ENCODE measurements around the gene HSPA1A. TPM values are rescaled to one million over a fixed set of nuclear protein-coding genes. Genes with fewer than 3 reads are reported as not detected.
"Not testable (repeated sequence)": the region's sequence is repeated elsewhere in the genome, so short reads cannot be mapped to it uniquely, and the experiment has no call there.

The HSPA1A gene
- total and polyA plus RNA-seq, 4 donors: 90.6 to 1,149 (median 139) TPM

DNA sequence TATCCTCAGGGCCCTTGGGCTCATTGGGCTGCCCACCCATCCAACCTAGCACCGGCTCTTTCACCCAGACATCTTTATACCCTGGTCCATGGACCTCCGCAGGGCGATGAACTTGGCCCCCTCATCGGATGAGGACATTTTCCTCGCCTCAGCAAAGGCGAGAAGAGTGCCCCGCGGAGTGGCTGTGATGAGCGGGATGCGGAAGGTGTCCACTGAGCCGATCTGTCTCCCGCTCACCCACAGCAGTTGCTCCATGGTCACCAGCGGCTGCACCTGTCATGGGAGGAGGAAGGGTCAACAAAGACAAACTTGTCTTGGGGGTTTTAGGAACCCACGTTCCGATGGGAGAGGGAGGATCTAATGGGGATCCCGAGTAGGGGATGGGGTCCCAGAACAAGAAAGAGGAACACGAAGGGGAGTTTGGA lies 46.6 kb downstream of the HSPA1A start:
- 46 to 52% methylated on average over 17 of the region's 17 CpGs for WGBS, 2 donors
- Histone ChIP-seq H3K9ac (ENCODE audit: insufficient read depth in 1 of 2, low read length in 2 of 2) (peak overlapping the region; percentile 52 to 84), H3K4me3 (peak overlapping the region; percentile 69), H3K4me1 (ENCODE audit: control insufficient read depth in 5 of 5, insufficient read depth in 5 of 5, low read length in 5 of 5) (peaks cover 0 to 17% (median 5%) of the 10 kb centered on the region in 5 donors), H3K9me3 (ENCODE audit: control insufficient read depth in 4 of 4, insufficient read depth in 3 of 4, low read length in 3 of 4) (no peaks in the 10 kb centered on the region), H3K27me3 (ENCODE audit: control insufficient read depth in 3 of 3, insufficient read depth in 3 of 3, low read length in 2 of 3) (no peaks in the 10 kb centered on the region), H3K36me3 (ENCODE audit: control insufficient read depth in 4 of 4, insufficient read depth in 4 of 4, low read length in 4 of 4) (peaks cover 6 to 31% (median 11%) of the 10 kb centered on the region in 4 donors), H3K27ac (ENCODE audit: low read depth in 1 of 2, low read length in 1 of 2) (peak overlapping the region in 1 of 2 donors; percentile 86)
- TF ChIP-seq, protein P1, sequence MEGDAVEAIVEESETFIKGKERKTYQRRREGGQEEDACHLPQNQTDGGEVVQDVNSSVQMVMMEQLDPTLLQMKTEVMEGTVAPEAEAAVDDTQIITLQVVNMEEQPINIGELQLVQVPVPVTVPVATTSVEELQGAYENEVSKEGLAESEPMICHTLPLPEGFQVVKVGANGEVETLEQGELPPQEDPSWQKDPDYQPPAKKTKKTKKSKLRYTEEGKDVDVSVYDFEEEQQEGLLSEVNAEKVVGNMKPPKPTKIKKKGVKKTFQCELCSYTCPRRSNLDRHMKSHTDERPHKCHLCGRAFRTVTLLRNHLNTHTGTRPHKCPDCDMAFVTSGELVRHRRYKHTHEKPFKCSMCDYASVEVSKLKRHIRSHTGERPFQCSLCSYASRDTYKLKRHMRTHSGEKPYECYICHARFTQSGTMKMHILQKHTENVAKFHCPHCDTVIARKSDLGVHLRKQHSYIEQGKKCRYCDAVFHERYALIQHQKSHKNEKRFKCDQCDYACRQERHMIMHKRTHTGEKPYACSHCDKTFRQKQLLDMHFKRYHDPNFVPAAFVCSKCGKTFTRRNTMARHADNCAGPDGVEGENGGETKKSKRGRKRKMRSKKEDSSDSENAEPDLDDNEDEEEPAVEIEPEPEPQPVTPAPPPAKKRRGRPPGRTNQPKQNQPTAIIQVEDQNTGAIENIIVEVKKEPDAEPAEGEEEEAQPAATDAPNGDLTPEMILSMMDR (IDR thresholded peaks at IDR 0.05; ENCODE audit: control extremely low read depth, extremely low read depth): no peak
- DNase-seq (no peak), ATAC-seq (ENCODE audit: insufficient read depth, low FRiP score) (no peak)

DNA sequence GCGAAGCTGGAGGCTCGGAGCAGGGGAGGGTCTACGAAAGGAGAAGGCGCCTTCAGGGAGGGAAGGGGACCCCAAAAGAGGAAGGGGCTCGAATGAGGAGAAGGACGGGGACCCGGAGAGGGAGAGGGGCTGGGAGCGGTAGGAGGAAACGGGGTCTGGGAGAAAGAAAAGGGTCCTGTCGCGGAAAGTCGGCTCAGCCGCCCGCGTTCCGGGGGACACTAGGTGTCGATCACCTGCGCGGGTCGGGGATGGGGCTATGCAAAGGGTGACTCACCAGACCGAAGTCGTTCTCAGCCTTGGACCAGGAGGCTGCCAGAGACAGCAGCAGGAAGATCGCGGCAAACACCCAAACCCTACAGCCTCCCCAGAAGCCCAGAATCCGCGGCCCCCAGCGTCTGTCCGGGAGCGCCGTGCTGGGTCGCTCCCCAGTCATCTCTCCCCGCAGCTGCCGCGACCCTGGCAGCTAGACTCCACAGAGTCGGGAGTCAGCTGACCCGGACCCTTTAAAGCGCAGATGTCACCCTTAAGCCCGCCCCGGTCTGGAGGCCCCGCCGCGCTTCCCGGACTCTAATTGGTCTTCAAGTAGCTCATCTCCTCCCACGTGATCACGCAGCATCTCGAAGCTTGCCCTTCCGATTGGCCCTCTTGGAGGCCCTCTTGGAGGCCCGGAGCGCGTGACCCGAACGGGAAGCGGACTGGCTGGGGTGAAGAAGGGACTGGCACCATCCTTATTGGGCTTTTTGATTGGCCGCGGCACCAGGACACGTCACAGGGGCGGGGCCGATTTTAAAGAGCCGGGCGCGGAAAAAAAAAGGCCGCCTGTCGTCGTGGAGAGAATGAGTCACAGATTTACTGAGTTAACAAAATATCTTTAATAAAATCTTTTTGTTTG lies 47.2 kb downstream of the HSPA1A start, which contains the start of gene NEU1:
Gene NEU1 (minus strand): TSS at position 478 of the 892 bp plus-strand sequence. CDS start 45 bp downstream, at position 433.
- Histone ChIP-seq H3K4me3 (peak within 1 kb of the TSS; percentile 69), H3K9me3 (ENCODE audit: control insufficient read depth in 4 of 4, insufficient read depth in 3 of 4, low read length in 3 of 4) (no peaks in the 10 kb centered on the region), H3K36me3 (ENCODE audit: control insufficient read depth in 4 of 4, insufficient read depth in 4 of 4, low read length in 4 of 4) (peaks cover under 1 to 25% (median 7%) of the 10 kb centered on the region in 4 donors), H3K9ac (ENCODE audit: insufficient read depth in 1 of 2, low read length in 2 of 2) (peak within 1 kb of the TSS; percentile 52 to 84), H3K4me1 (ENCODE audit: control insufficient read depth in 5 of 5, insufficient read depth in 5 of 5, low read length in 5 of 5) (peaks cover 0 to 17% (median 5%) of the 10 kb centered on the region in 5 donors), H3K27ac (ENCODE audit: low read depth in 1 of 2, low read length in 1 of 2) (peak within 1 kb of the TSS; percentile 81 to 86), H3K27me3 (ENCODE audit: control insufficient read depth in 3 of 3, insufficient read depth in 3 of 3, low read length in 2 of 3) (no peaks in the 10 kb centered on the region)
- 1% methylated on average over 62 to 64 of the region's 64 CpGs for WGBS, 2 donors
- peak; percentile 97 for ATAC-seq (ENCODE audit: insufficient read depth, low FRiP score)
- DNase-seq: peak; percentile 100
- TF ChIP-seq, protein P1 (IDR thresholded peaks at IDR 0.05; ENCODE audit: control extremely low read depth, extremely low read depth): no peak

DNA sequence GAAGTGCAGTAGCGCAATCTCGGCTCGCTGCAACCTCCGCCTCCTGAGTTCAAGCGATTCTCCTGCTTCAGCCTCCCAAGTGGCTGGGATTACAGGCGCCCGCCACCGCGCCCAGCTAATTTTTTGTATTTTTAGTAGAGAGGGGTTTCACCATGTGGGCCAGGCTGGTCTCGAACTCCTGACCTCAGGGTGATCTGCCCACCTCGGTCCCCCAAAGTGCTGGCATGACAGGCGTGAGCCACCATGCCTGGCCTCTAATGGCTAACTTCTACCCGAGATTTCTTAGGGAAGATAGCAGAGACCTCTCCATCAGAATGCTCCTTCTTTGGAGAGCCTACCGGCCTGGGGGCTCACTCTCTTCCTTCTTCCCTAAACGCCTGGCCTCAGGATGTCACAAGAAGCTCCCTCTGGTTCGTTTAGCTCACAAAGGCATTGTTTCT lies 48.8 kb downstream of the HSPA1A start:
- H3K27me3 ChIP-seq (ENCODE audit: control insufficient read depth in 3 of 3, insufficient read depth in 3 of 3, low read length in 2 of 3); H3K4me3 ChIP-seq; ATAC-seq (ENCODE audit: insufficient read depth, low FRiP score); H3K9ac ChIP-seq (ENCODE audit: insufficient read depth in 1 of 2, low read length in 2 of 2); DNase-seq; H3K9me3 ChIP-seq (ENCODE audit: control insufficient read depth in 4 of 4, insufficient read depth in 3 of 4, low read length in 3 of 4): not testable (repeated sequence)
- H3K4me1 ChIP-seq (ENCODE audit: control insufficient read depth in 5 of 5, insufficient read depth in 5 of 5, low read length in 5 of 5): peaks cover 0 to 17% (median 5%) of the 10 kb centered on the region in 5 donors
- peak overlapping the region in 1 of 2 donors; percentile 73 for H3K27ac ChIP-seq (ENCODE audit: low read depth in 1 of 2, low read length in 1 of 2)
- 9 to 11% methylated on average over 16 of the region's 16 CpGs for WGBS, 2 donors
- H3K36me3 ChIP-seq (ENCODE audit: control insufficient read depth in 4 of 4, insufficient read depth in 4 of 4, low read length in 4 of 4): peaks cover 0 to 13% (median 7%) of the 10 kb centered on the region in 4 donors

DNA sequence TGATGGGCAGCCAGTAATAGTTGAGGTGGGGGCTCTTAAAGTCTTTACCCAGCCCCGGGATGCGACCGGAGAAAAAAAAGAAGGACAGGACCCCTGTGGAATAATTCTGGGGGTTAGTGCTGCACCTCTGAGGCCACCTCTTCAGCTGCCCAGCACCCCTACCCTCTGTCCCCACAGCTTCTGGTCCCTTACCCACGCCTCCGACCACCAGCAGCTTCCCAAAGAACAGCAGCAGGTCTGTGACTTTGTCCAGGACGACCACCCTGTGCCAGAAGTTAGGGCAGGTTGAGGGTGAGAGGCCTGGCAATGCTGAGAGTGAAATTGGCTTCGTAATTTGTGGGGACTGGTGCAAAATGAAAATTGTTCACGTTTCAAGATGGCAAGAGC lies 49.5 kb downstream of the HSPA1A start:
- no peaks in the 10 kb centered on the region for H3K27me3 ChIP-seq (ENCODE audit: control insufficient read depth in 3 of 3, insufficient read depth in 3 of 3, low read length in 2 of 3)
- no peaks in the 10 kb centered on the region for H3K9me3 ChIP-seq (ENCODE audit: control insufficient read depth in 4 of 4, insufficient read depth in 3 of 4, low read length in 3 of 4)
- no peak overlapping the region for H3K9ac ChIP-seq (ENCODE audit: insufficient read depth in 1 of 2, low read length in 2 of 2)
- H3K27ac ChIP-seq (ENCODE audit: low read depth in 1 of 2, low read length in 1 of 2): no peak overlapping the region
- peaks cover 0 to 6% (median 3%) of the 10 kb centered on the region in 4 donors for H3K36me3 ChIP-seq (ENCODE audit: control insufficient read depth in 4 of 4, insufficient read depth in 4 of 4, low read length in 4 of 4)
- WGBS, 2 donors: 89 to 96% methylated on average over 8 of the region's 8 CpGs
- no peak for ATAC-seq (ENCODE audit: insufficient read depth, low FRiP score)
- no peak overlapping the region for H3K4me3 ChIP-seq
- TF ChIP-seq, protein P1 (IDR thresholded peaks at IDR 0.05; ENCODE audit: control extremely low read depth, extremely low read depth): no peak
- no peak for DNase-seq
- peaks cover 0 to 17% (median 5%) of the 10 kb centered on the region in 5 donors for H3K4me1 ChIP-seq (ENCODE audit: control insufficient read depth in 5 of 5, insufficient read depth in 5 of 5, low read length in 5 of 5)

Data from lung (tissue), 12 donors.